Astrocyte (in vitro differentiated cells and primary cell): Measurements from ENCODE around the gene ITGB8. TPM values are rescaled to one million over a fixed set of nuclear protein-coding genes. Genes with fewer than 3 reads are reported as not detected.
"Not testable (repeated sequence)": the region's sequence is repeated elsewhere in the genome, so short reads cannot be mapped to it uniquely, and the experiment has no call there.

ENCODE experiments used
- DNase-seq: peaks from one replicate; pipeline ENCODE4 v3.0.0-alpha.2; 2010; ENCODE audit warnings: low read depth
- FAIRE-seq: peaks from 2 replicates; lab custom pipeline; 2011; peaks lifted over from hg19 to GRCh38; lab: Jason Lieb, UNC
- H2AFZ ChIP-seq: 2 replicates; pipeline ENCODE4 v1.6.0; 2012; ENCODE audit warnings: low read depth, low read length, inconsistent platforms
- H3K27ac ChIP-seq: 2 replicates; pipeline ENCODE4 v1.5.1; 2011; ENCODE audit warnings: low read depth, low read length, inconsistent platforms
- H3K27me3 ChIP-seq: 2 replicates; pipeline ENCODE4 v1.6.0; 2011; ENCODE audit warnings: low read length, inconsistent platforms; ENCODE audit not compliant: insufficient read depth
- H3K36me3 ChIP-seq: 2 replicates; pipeline ENCODE4 v1.5.1; 2011; ENCODE audit warnings: low read length, inconsistent platforms; ENCODE audit not compliant: insufficient read depth
- H3K4me1 ChIP-seq: 2 replicates; pipeline ENCODE4 v1.5.1; 2011; ENCODE audit warnings: low read length, inconsistent platforms; ENCODE audit not compliant: insufficient read depth
- H3K4me2 ChIP-seq: 2 replicates; pipeline ENCODE4 v1.6.0; 2012; ENCODE audit warnings: low read length, inconsistent platforms
- H3K4me3 ChIP-seq: 2 replicates; pipeline ENCODE4 v1.5.1; 2011; ENCODE audit warnings: low read depth, mild to moderate bottlenecking, low read length, inconsistent platforms; ENCODE audit not compliant: insufficient read depth
- H3K79me2 ChIP-seq: 2 replicates; pipeline ENCODE4 v1.6.0; 2012; ENCODE audit warnings: mild to moderate bottlenecking, low read length, inconsistent platforms; ENCODE audit not compliant: insufficient read depth
- H3K9ac ChIP-seq: 2 replicates; pipeline ENCODE4 v1.6.0; 2012; ENCODE audit warnings: mild to moderate bottlenecking, low read length, inconsistent platforms
- H3K9me3 ChIP-seq: 2 replicates; pipeline ENCODE4 v1.5.1; 2012; ENCODE audit warnings: low read depth, mild to moderate bottlenecking, low read length, inconsistent platforms; ENCODE audit not compliant: insufficient read depth
- H4K20me1 ChIP-seq: 2 replicates; pipeline ENCODE4 v1.6.0; 2012; ENCODE audit warnings: low read length, inconsistent platforms; ENCODE audit not compliant: insufficient read depth
- H3K27ac Mint-ChIP-seq: one replicate; pipeline ENCODE4 v1.8.0; 2021; ENCODE audit warnings: mild to moderate bottlenecking, mixed read lengths; ENCODE audit not compliant: unreplicated experiment
- H3K27me3 Mint-ChIP-seq: one replicate; pipeline ENCODE4 v1.8.0; 2021; ENCODE audit warnings: low read depth, mixed read lengths; ENCODE audit not compliant: unreplicated experiment
- H3K36me3 Mint-ChIP-seq: one replicate; pipeline ENCODE4 v1.8.0; 2021; ENCODE audit warnings: low read depth, mixed read lengths; ENCODE audit not compliant: unreplicated experiment
- H3K4me1 Mint-ChIP-seq: one replicate; pipeline ENCODE4 v1.8.0; 2021; ENCODE audit warnings: low read depth, mixed read lengths; ENCODE audit not compliant: unreplicated experiment
- H3K4me3 Mint-ChIP-seq: one replicate; pipeline ENCODE4 v1.8.0; 2021; ENCODE audit warnings: mild to moderate bottlenecking, moderate library complexity, mixed read lengths; ENCODE audit not compliant: unreplicated experiment
- H3K9me3 Mint-ChIP-seq: one replicate; pipeline ENCODE4 v1.8.0; 2021; ENCODE audit warnings: mild to moderate bottlenecking, mixed read lengths; ENCODE audit not compliant: unreplicated experiment
- EZH2 ChIP-seq: IDR thresholded peaks from 2 replicates; pipeline ENCODE4 v1.6.1; 2012; ENCODE audit warnings: mild to moderate bottlenecking, low read length, inconsistent platforms; ENCODE audit not compliant: insufficient read depth
- total RNA-seq: library from RNA; stranded (reverse); gene quantifications from 2 replicates; pipeline ENCODE4 v1.2.1, GENCODE V29; 2021
- TF ChIP-seq, protein P1 (sequence below): IDR thresholded peaks from 2 replicates; pipeline ENCODE4 v1.5.1; 2011; ENCODE audit warnings: low read depth, mild to moderate bottlenecking, inconsistent platforms, low read length, moderate library complexity; ENCODE audit not compliant: insufficient read depth

ITGB8 gene
- total RNA-seq, 1 donor from 2014 or later: 10.8 TPM

DNA sequence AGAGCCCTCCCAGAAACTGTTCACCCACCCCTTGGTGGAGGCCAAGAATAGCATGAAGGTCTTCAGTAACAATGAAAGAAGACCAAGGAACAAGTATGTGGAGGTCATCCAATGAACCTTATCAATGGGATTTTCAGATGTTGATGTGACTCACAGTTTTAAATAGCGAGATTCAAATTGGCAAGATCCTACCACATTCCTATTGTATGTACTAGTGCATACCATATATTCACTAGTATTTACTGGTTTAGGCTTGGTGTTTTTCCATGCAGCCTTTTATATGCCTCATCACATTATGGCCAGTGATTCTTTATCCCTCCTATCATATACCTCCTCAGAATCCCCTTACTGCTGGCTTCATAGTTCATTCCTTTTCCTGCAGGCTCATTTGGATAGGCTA is 54.4 kb downstream of the ITGB8 start:
- no peak overlapping the region for H3K4me3 ChIP-seq
- no peaks in the 10 kb centered on the region for H4K20me1 ChIP-seq
- Mint-ChIP-seq H3K27me3 (no peaks in the 10 kb centered on the region), H3K36me3 (peaks cover 4% of the 10 kb centered on the region), H3K4me3 (no peak overlapping the region), H3K27ac (no peak overlapping the region), H3K4me1 (peaks cover 11% of the 10 kb centered on the region), H3K9me3 (no peaks in the 10 kb centered on the region)
- peak; percentile 94 for DNase-seq
- H2AFZ ChIP-seq: no peak overlapping the region
- H3K4me2 ChIP-seq: peak overlapping the region; percentile 55
- no peaks in the 10 kb centered on the region for H3K9me3 ChIP-seq
- TF ChIP-seq EZH2: no peak
- TF ChIP-seq, protein P1, sequence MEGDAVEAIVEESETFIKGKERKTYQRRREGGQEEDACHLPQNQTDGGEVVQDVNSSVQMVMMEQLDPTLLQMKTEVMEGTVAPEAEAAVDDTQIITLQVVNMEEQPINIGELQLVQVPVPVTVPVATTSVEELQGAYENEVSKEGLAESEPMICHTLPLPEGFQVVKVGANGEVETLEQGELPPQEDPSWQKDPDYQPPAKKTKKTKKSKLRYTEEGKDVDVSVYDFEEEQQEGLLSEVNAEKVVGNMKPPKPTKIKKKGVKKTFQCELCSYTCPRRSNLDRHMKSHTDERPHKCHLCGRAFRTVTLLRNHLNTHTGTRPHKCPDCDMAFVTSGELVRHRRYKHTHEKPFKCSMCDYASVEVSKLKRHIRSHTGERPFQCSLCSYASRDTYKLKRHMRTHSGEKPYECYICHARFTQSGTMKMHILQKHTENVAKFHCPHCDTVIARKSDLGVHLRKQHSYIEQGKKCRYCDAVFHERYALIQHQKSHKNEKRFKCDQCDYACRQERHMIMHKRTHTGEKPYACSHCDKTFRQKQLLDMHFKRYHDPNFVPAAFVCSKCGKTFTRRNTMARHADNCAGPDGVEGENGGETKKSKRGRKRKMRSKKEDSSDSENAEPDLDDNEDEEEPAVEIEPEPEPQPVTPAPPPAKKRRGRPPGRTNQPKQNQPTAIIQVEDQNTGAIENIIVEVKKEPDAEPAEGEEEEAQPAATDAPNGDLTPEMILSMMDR: no peak
- H3K4me1 ChIP-seq: peaks cover 13% of the 10 kb centered on the region
- no peaks in the 10 kb centered on the region for H3K79me2 ChIP-seq
- H3K27me3 ChIP-seq: no peaks in the 10 kb centered on the region
- peaks cover 13% of the 10 kb centered on the region for H3K36me3 ChIP-seq
- peak overlapping the region; percentile 19 for H3K9ac ChIP-seq
- peak; percentile 93 for FAIRE-seq
- peak overlapping the region; percentile 55 for H3K27ac ChIP-seq

DNA sequence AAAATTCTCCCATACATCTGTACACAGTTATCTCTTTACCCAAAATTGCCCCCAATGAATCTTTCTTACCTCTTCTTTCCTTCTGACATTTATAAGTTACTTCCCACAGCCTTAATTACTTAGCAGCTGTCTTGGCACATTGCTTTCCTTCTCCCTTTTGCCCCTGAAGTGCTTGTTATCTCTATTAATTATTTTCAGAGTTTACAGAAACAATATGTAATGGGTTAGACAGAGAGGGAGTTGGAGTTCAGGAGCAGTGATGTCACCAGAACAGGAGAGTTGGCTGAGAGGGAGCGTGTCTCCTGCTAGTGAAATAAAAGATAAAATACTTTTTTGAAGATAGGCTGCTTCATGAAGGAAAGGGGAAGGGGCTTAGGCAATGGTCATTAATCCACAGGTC is 57.4 kb downstream of the ITGB8 start:
- H2AFZ ChIP-seq: no peak overlapping the region
- H4K20me1 ChIP-seq: no peaks in the 10 kb centered on the region
- Mint-ChIP-seq H3K4me1 (peaks cover 11% of the 10 kb centered on the region), H3K27ac (no peak overlapping the region), H3K27me3 (no peaks in the 10 kb centered on the region), H3K36me3 (peaks cover 3% of the 10 kb centered on the region), H3K4me3 (no peak overlapping the region), H3K9me3 (no peaks in the 10 kb centered on the region)
- peak; percentile 26 for DNase-seq
- no peak overlapping the region for H3K4me3 ChIP-seq
- H3K9ac ChIP-seq: no peak overlapping the region
- H3K79me2 ChIP-seq: no peaks in the 10 kb centered on the region
- no peak overlapping the region for H3K4me2 ChIP-seq
- H3K9me3 ChIP-seq: no peaks in the 10 kb centered on the region
- no peak overlapping the region for H3K27ac ChIP-seq
- H3K4me1 ChIP-seq: peaks cover 14% of the 10 kb centered on the region
- H3K36me3 ChIP-seq: peaks cover 19% of the 10 kb centered on the region
- FAIRE-seq: no peak
- H3K27me3 ChIP-seq: no peaks in the 10 kb centered on the region
- no peak for TF ChIP-seq EZH2
- TF ChIP-seq, protein P1: no peak

DNA sequence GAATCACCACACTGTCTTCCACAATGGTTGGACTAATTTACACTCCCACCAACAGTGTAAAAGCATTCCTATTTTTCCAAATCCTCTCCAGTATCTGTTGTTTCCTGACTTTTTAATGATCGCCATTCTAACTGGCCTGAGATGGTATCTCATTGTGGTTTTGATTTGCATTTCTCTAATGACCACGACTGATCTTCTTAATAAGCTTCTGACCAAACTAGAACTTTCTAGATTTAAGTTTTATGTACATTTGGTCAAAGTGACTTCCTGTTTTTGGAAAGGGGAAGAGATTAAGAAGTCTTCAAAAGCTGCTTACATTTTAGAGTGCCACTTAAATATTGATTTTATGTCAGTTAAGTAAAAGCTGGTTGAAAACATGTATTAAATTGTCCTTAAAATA is 58.5 kb downstream of the ITGB8 start:
- FAIRE-seq, H3K9me3 Mint-ChIP-seq: not testable (repeated sequence)

More for the DNA sequence above, 58.5 kb downstream of the ITGB8 start:
- H3K9me3 ChIP-seq, H3K27me3 Mint-ChIP-seq, H3K9ac ChIP-seq, DNase-seq, H4K20me1 ChIP-seq, H3K27me3 ChIP-seq, H3K4me3 ChIP-seq, H3K27ac Mint-ChIP-seq, H3K4me3 Mint-ChIP-seq, H3K79me2 ChIP-seq, H3K4me2 ChIP-seq, H3K36me3 Mint-ChIP-seq, H2AFZ ChIP-seq, H3K27ac ChIP-seq: not testable (repeated sequence)
- peaks cover 24% of the 10 kb centered on the region for H3K36me3 ChIP-seq
- H3K4me1 ChIP-seq: peaks cover 20% of the 10 kb centered on the region
- peaks cover 11% of the 10 kb centered on the region for H3K4me1 Mint-ChIP-seq
